SU-DHL-6 (cell line): ENCODE data around the gene SLC43A3.

ENCODE experiments used
- CTCF ChIP-seq: fragments of 200-600 bp; sonication (generic); IDR thresholded peaks from one replicate; pipeline ENCODE4 v1.5.1; 2017; ENCODE audit warnings: antibody characterized with exemption, mild to moderate bottlenecking, low read length, moderate library complexity; ENCODE audit not compliant: insufficient read depth, poor library complexity, severe bottlenecking
- EZH2phosphoT487 ChIP-seq: fragments of 200-600 bp; sonication (generic), shearing (Covaris generic); conservative IDR thresholded peaks from 2 replicates; pipeline ENCODE4 v1.6.1; 2018; ENCODE audit warnings: mild to moderate bottlenecking, antibody characterized with exemption, low read length, moderate library complexity, mixed read lengths

DNA sequence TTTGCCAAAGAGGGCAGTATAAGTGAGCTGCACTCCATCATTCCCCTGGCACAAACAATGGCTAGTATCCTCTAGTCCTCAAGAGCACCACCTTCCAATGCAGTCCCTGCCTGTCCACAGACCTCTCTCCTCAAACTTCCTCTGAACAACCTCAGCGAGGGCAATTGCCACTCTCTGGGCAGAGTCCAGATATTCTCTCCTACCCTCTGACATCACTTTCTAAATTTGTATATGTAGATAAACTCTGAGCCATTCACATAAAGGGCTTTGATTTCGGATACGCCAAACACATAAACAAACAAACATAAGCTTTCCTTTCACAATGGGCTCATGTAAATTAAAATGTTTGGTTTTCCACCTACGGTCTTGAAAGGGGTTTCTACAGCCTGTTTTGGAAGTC lies 3.0 kb upstream of the SLC43A3 start:
- TF ChIP-seq CTCF (no peak), EZH2phosphoT487 (no peak)
